ENCODE data around the gene PRR23E. TPM values are rescaled to one million over a fixed set of nuclear protein-coding genes. Genes with fewer than 3 reads are reported as not detected.

PRR23E gene
- total RNA-seq, 2 experiments from 2014 or later: not detected

DNA sequence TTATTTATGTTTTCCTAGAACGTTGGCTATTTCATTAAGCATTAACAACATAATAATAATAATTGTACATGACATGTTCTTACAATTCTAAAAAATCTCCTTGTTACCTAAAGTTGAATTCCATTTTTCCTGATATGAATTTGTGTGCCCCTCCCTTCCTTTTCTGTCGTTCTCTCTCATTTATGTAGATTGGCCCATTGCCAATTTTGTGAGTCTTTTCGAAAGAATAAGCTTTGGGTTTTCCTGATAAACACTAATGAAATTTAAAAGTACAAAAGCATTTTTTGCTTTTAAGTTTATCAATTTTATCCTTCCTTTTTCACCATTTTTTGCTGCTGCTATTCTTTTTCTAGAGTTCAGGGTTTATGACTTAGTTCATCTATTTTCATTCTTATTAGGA, 44.9 kb downstream of the PRR23E start:
- H3K36me3 Mint-ChIP-seq (ENCODE audit: low read depth): peaks cover 2% of the 10 kb centered on the region
- no peaks in the 10 kb centered on the region for H3K4me1 Mint-ChIP-seq (ENCODE audit: low read depth)
- peaks cover 15% of the 10 kb centered on the region for H3K9me3 Mint-ChIP-seq
- DNase-seq: no peak
- no peak overlapping the region for H3K4me3 Mint-ChIP-seq
- intact Hi-C loops (cut with micrococcal nuclease): no loop called here
- CTCF ChIA-PET: no interaction called here
- H3K27ac Mint-ChIP-seq: no peak overlapping the region
- H3K27me3 Mint-ChIP-seq (ENCODE audit: low read depth): peaks cover 2% of the 10 kb centered on the region

DNA sequence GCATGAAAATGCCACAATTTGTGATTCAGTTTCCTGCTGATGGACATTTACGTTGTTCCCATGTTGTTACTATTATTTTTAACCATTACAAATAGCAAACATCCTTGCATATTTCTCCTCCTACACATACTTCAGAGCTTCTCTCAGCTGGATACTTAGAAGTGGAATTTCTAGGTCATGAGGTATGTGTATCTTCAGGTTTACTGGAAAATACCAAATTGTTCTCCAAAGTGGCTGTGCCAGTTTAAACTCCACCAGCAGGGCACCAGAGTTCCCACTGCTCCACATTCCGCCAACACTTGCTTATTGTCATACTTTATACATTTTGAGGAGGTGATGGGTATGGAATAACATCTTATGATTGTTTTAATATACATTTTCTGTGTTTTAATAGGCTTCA, 45.7 kb downstream of the PRR23E start:
- CTCF ChIA-PET: no interaction called here
- no peak for DNase-seq
- Mint-ChIP-seq H3K9me3 (peaks cover 16% of the 10 kb centered on the region), H3K27me3 (ENCODE audit: low read depth) (peaks cover 2% of the 10 kb centered on the region), H3K4me1 (ENCODE audit: low read depth) (no peaks in the 10 kb centered on the region), H3K27ac (no peak overlapping the region), H3K36me3 (ENCODE audit: low read depth) (peaks cover 2% of the 10 kb centered on the region), H3K4me3 (no peak overlapping the region)
- intact Hi-C loops (cut with micrococcal nuclease): no loop called here

- CTCF ChIA-PET: no interaction called here
- Mint-ChIP-seq H3K4me1 (ENCODE audit: low read depth) (no peaks in the 10 kb centered on the region), H3K4me3 (no peak overlapping the region), H3K9me3 (peaks cover 47% of the 10 kb centered on the region), H3K27ac (no peak overlapping the region), H3K27me3 (ENCODE audit: low read depth) (no peaks in the 10 kb centered on the region), H3K36me3 (ENCODE audit: low read depth) (peaks cover 6% of the 10 kb centered on the region)
- intact Hi-C loops (cut with micrococcal nuclease): no loop called here
- DNase-seq: no peak
These were observed 54.4 kb downstream of the PRR23E start for GRCh38 chr3:127247292-127247691.

Other genes starting within 250 kb of the PRR23E start
- gene PLXNA1, start 210.0 kb upstream of the PRR23E start, total RNA-seq: 1 to 10 TPM; 5.0 to 5.8 TPM
- not detected for gene PRR20G, start 94.9 kb downstream of the PRR23E start, total RNA-seq

All from activated naive CD4-positive, alpha-beta T cell treated with anti-CD3 and anti-CD28 coated beads for 36 hours (primary cell).